KOPT-K1 (cell line): Measurements from ENCODE around the gene TIMM10.

Source experiments
- H3K27ac ChIP-seq: fragments of 200-600 bp; sonication (generic); 2 replicates; pipeline ENCODE4 v1.5.1; 2016; ENCODE audit warnings: antibody characterized with exemption, mild to moderate bottlenecking, low read depth, low read length; ENCODE audit not compliant: poor library complexity, severe bottlenecking
- H3K36me3 ChIP-seq: fragments of 200-600 bp; sonication (generic); 2 replicates; pipeline ENCODE4 v1.5.1; 2017; ENCODE audit warnings: antibody characterized with exemption, mild to moderate bottlenecking, low read length, moderate library complexity; ENCODE audit not compliant: insufficient read depth
- H3K9me3 ChIP-seq: fragments of 200-600 bp; sonication (generic); 2 replicates; pipeline ENCODE4 v1.5.1; 2017; ENCODE audit warnings: antibody characterized with exemption, low read length, mild to moderate bottlenecking; ENCODE audit not compliant: insufficient read depth, poor library complexity, severe bottlenecking

The TIMM10 gene

GRCh38 chr11:57521116-57521515 lies 9.4 kb downstream of the TIMM10 start:
- Histone ChIP-seq H3K9me3 (no peaks in the 10 kb centered on the region), H3K36me3 (peaks cover 8% of the 10 kb centered on the region; the same call in 1 of the 2 replicates), H3K27ac (no peak overlapping the region)

- no peaks in the 10 kb centered on the region for H3K36me3 ChIP-seq
- H3K27ac ChIP-seq: no peak overlapping the region
- no peaks in the 10 kb centered on the region for H3K9me3 ChIP-seq
Measured at GRCh38 chr11:57516061-57516443, 14.5 kb downstream of the TIMM10 start.

GRCh38 chr11:57515332-57516060 lies 15.1 kb downstream of the TIMM10 start, which contains the start of gene SLC43A1:
SLC43A1 (minus strand) TSS chr11:57515702; CDS start chr11:57514111, 1,591 bp downstream.
- Histone ChIP-seq H3K9me3 (no peaks in the 10 kb centered on the region), H3K27ac (peak within 1 kb of the TSS; percentile 1), H3K36me3 (no peaks in the 10 kb centered on the region)

- H3K27ac ChIP-seq: peak overlapping the region; percentile 1
- no peaks in the 10 kb centered on the region for H3K36me3 ChIP-seq
- no peaks in the 10 kb centered on the region for H3K9me3 ChIP-seq
Measured at GRCh38 chr11:57514538-57515331, 15.8 kb downstream of the TIMM10 start.

- no peak overlapping the region for H3K27ac ChIP-seq
Measured at GRCh38 chr11:57513911-57514537, 16.5 kb downstream of the TIMM10 start.

GRCh38 chr11:57513452-57513795 lies 17.1 kb downstream of the TIMM10 start:
- H3K36me3 ChIP-seq: no peaks in the 10 kb centered on the region
- H3K27ac ChIP-seq: no peak overlapping the region
- no peaks in the 10 kb centered on the region for H3K9me3 ChIP-seq

More at GRCh38 chr11:57513911-57514537, 16.5 kb downstream of the TIMM10 start:
- Histone ChIP-seq H3K9me3 (no peaks in the 10 kb centered on the region), H3K36me3 (no peaks in the 10 kb centered on the region)

GRCh38 chr11:57512646-57513451 lies 17.7 kb downstream of the TIMM10 start:
- no peak overlapping the region for H3K27ac ChIP-seq
- no peaks in the 10 kb centered on the region for H3K9me3 ChIP-seq
- H3K36me3 ChIP-seq: no peaks in the 10 kb centered on the region

GRCh38 chr11:57511741-57512430 lies 18.7 kb downstream of the TIMM10 start:
- Histone ChIP-seq H3K27ac (no peak overlapping the region), H3K36me3 (no peaks in the 10 kb centered on the region), H3K9me3 (no peaks in the 10 kb centered on the region)

- no peak overlapping the region for H3K27ac ChIP-seq
- no peaks in the 10 kb centered on the region for H3K36me3 ChIP-seq
- H3K9me3 ChIP-seq: no peaks in the 10 kb centered on the region
Measured at GRCh38 chr11:57508341-57509170, 22.0 kb downstream of the TIMM10 start.

GRCh38 chr11:57506522-57506921 lies 24.0 kb downstream of the TIMM10 start:
- H3K36me3 ChIP-seq: no peaks in the 10 kb centered on the region
- H3K27ac ChIP-seq: no peak overlapping the region
- no peaks in the 10 kb centered on the region for H3K9me3 ChIP-seq

GRCh38 chr11:57504511-57504910 lies 26.0 kb downstream of the TIMM10 start:
- Histone ChIP-seq H3K27ac (no peak overlapping the region), H3K9me3 (no peaks in the 10 kb centered on the region), H3K36me3 (no peaks in the 10 kb centered on the region)

- Histone ChIP-seq H3K27ac (no peak overlapping the region), H3K36me3 (no peaks in the 10 kb centered on the region), H3K9me3 (no peaks in the 10 kb centered on the region)
Measured at GRCh38 chr11:57502870-57503269, 27.7 kb downstream of the TIMM10 start.

GRCh38 chr11:57502376-57502775 lies 28.2 kb downstream of the TIMM10 start:
- no peak overlapping the region for H3K27ac ChIP-seq
- no peaks in the 10 kb centered on the region for H3K36me3 ChIP-seq
- H3K9me3 ChIP-seq: no peaks in the 10 kb centered on the region
